Thyroid gland (tissue), 4 donors: ENCODE results near the gene PTRH1.

ENCODE experiments used
- CTCF ChIP-seq, 6 experiments: fragments of 200-600 bp in 3 of 6; fragments of 450-650 bp in 3 of 6; sonication (generic) in 3 of 6; IDR thresholded peaks; one replicate each; pipeline ENCODE4 v1.5.1; 2016 to 2019; ENCODE audit warnings: antibody characterized with exemption in 6 of 6, mild to moderate bottlenecking in 2 of 6, inconsistent platforms in 1 of 6, moderate library complexity in 1 of 6
- POLR2A ChIP-seq, 2 donors: fragments of 450-650 bp; IDR thresholded peaks; one replicate each; pipeline ENCODE4 v1.6.1; 2017; ENCODE audit warnings: antibody characterized with exemption in 2 of 2, mild to moderate bottlenecking in 2 of 2, moderate library complexity in 1 of 2

- TF ChIP-seq CTCF (IDR thresholded peaks at IDR 0.05) (no peak), POLR2A (IDR thresholded peaks at IDR 0.05) (no peak)
Observed at GRCh38 chr9:127716412-127716811, 949 bp upstream of the PTRH1 start.
